GM15510 (cell line): ENCODE measurements around the gene LAMA5.

ENCODE experiments used
- POLR2A ChIP-seq: IDR thresholded peaks from 3 replicates; pipeline ENCODE4 v1.6.1; 2011; ENCODE audit warnings: borderline replicate concordance; ENCODE audit not compliant: insufficient read length; ENCODE audit errors: extremely low read depth

LAMA5 gene

GRCh38 chr20:62354811-62355341 is 12.2 kb downstream of the LAMA5 start:
- no peak for TF ChIP-seq POLR2A

DNA sequence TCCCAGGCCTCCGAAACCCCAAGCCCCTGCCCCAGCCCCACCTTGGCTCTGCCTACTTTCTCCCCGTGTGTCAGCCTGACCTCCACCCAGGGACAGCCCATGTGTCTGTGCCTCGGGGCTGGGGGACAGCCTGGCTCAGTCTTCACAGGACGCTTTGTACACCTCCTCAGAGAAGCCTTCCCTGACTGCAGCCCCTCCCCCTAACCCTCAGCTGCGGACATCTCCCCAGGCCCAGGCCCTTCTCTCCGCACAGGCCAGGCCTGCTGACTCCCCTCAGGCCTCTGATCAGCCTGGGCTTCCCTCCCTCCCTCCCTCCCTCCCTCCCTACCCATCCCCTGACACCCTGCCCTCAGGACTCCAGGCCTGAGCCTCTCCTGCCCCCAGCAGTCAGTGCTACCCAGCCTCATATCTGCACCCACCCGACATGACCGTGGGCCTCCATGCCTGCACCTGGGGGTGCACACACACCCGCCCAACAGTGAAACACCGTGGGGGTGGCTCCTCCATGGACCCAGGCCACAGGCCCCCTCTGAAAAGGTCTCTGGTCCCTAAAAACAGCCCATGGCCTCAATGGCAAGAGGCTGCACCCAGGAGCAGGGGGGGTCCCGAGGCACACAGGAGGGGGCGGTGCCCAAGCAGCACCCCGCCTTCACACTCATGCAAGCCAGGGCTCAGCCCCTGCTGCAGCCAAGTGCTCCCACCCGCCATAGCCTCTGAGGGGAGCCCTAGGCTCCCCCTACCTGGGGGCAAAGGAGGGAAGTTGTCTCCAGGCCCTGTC is 12.9 kb downstream of the LAMA5 start:
- TF ChIP-seq POLR2A: no peak

DNA sequence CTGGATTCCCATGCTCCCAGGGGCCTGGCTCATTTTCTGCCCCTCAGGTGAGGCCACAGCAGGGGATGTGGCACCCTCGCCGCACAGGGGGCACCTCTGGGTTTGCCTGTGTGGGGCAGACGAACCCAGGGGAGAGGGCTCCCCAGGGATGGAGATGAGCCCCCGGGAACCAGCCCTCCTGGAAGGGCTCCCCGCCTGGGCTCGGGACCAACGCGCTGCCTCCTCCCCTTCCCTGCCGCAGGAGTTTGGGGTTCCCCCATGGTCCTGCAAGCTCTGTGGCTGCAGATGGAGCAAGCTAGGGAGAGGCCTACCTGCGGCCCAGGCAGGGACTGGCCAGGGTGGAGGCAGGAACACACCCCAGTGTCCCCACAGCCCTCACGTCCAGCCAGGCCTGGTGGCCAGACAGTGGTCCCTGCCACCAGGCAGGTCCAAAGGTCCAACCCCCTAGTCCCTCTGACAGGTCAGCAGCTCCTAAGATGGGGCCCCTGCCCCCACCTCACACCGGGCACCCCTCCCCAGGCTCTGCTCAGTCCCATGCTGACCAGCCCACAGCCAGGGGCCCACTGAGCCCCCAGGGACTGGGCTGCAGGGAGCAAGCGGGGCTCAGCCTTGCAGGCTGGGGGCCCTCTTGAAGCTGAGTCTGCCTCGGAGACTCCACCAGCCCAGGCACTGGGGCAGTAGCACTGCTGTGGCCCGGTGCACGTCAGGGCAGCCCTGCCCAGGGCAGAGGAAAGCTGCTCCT is 13.7 kb downstream of the LAMA5 start:
- no peak for TF ChIP-seq POLR2A

DNA sequence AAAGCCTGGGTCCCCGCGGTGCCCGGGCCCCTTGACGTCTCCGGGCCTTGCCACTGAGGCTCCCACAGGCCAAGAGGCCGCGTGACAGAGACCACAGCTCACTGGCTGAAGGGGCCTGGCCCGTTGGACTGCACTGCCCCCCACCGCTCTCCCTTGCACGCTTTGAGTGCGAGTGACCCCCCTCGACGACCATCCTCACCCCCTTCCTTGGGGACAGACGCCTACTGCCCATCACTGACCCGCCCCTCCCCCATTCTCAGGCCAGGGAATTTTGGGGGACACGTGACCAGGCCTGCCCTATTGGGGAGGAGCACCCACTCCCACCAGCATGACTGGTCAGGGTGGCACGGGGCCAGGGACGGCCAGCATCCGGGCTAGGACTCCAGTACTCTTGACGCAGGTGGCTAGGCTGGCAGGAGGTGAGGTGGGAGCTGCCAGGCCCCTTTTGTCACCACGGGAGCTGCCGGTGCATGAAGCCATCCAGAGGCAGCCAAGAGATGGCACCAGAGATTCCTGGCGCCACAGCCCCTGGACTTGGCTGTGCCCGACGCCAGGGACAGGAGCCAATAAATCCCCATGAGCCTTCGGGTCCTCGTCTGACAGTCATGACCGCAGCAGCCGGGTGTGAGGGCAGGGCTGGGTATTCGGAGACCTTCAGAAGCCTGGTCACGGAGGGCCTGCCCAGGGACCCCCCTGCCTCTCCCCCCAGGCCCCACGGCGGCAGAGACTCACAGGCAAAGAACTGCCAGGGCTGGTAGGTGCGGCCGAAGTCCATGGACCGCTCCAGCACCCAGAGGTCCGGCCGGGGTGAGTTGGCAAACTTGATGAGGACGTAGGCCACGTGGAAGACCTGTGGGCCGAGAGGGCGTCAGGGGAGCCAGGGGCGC is 14.5 kb downstream of the LAMA5 start:
- TF ChIP-seq POLR2A: no peak

GRCh38 chr20:62351469-62352401 is 15.4 kb downstream of the LAMA5 start:
- TF ChIP-seq POLR2A: no peak

DNA sequence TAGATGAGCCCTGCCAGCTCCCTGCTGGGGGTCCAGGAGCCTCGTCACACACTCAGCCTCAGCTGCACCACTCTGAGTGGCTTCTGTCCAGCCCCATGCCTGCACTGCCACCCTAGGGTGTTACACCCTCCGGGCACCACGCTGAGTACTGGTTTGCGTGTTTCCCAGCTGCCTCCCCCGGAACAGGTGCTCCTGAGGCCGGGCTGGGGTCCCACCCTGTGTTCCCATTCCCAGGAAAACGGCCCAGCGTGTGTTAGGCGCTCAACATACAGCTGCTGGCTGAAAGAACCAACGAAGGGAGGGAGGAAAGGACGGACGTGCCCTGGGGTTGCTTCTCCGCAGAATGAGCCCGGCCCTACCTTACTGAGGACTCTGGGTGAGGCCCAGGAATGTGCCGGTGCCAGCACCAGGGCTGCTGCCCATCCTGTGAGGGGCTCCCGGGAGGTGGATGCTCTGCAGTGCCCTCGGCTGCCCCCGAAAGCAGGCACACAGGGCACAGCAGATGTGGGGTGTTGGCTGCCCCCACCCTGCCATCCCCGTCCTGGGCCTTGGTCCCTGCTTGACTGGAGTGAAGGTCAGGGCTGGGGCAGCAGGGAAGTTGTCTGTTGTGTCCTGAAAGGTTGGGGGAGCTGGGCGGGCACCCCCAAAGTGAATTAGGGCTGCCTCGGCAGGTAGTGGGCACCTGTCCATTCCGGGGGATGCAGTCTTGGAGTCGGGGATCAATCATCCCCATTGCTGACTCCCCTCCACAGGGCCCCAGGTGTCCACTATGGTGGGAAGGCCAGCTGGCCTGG is 16.3 kb downstream of the LAMA5 start:
- no peak for TF ChIP-seq POLR2A

- no peak for TF ChIP-seq POLR2A
Measured at GRCh38 chr20:62350098-62350628, 16.9 kb downstream of the LAMA5 start.

DNA sequence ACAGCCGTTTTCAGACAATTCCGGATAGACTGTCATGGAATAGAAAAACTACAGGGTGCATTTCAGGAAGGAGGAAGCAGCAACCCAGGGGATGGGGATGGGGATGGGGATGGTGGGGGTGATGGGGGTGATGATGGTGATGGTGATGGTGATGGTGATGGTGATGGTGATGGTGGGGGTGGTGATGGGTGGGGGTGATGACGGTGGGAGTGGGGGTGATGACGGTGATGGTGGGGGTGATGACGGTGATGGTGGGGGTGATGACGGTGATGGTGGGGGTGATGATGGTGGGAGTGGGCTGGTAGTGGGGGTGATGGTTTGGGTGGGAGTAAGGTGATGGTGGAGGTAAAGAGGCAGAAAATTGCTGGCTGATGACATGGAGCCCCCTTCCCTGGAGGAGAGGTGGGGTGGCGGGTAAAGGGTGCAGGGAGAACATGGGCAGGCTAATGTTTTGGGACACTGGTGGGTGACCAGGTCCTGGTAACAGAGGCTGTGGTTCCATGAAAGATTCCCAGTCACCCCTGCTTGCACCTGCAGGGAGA is 17.5 kb downstream of the LAMA5 start:
- TF ChIP-seq POLR2A: no peak

GRCh38 chr20:62348604-62349003 is 18.5 kb downstream of the LAMA5 start:
- no peak for TF ChIP-seq POLR2A

DNA sequence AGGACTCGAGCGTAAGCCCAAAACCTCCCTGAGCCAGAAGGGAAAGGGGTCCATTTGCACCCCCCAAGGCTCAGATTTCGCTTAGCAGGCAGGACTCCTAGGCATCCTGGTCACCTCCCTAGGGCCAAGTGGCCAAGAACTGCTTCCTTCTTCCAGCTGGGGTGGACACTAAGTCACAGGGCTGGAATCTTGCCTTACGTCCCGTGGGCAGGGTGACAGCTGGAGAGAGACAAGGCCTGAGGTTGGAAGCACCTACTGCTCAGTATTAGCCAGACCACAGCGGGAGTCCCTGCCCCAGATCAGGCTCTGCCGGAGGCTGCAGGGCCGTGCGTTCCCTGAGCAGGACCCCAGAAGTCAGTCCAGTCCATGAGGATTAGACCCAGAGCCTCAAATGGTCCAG is 19.7 kb downstream of the LAMA5 start:
- no peak for TF ChIP-seq POLR2A

GRCh38 chr20:62347151-62347404 is 20.0 kb downstream of the LAMA5 start:
- no peak for TF ChIP-seq POLR2A

GRCh38 chr20:62346398-62347150 is 20.5 kb downstream of the LAMA5 start:
- TF ChIP-seq POLR2A: no peak
